WTC11 (cell line): ENCODE data around the gene KCTD20. TPM values are rescaled to one million over a fixed set of nuclear protein-coding genes. Genes with fewer than 3 reads are reported as not detected.

Experiments used
- ATAC-seq: fragments of 200-7000 bp; cut with Tn5 transposase; 2 replicates; pipeline ENCODE4 v1.10.0; 2021; ENCODE audit warnings: mild to moderate bottlenecking, moderate library complexity
- CTCF ChIA-PET: fragments of 300-600 bp; sonication (Branson Sonifier 250); formaldehyde crosslinking; loops from one replicate; lab custom pipeline; 2021; ENCODE audit warnings: antibody characterized with exemption; lab: Charles Lee
- POLR2A ChIA-PET: fragments of 350-600 bp; sonication (Branson Sonifier 250); formaldehyde crosslinking; loops from one replicate; lab custom pipeline; 2021; ENCODE audit warnings: antibody characterized with exemption; lab: Charles Lee
- DNase-seq: peaks from one replicate; pipeline ENCODE4 v3.0.0; 2021; ENCODE audit warnings: low spot score
- H3K27ac Mint-ChIP-seq: 2 replicates; pipeline ENCODE4 v1.8.0; 2021; ENCODE audit warnings: mixed read lengths
- H3K27me3 Mint-ChIP-seq: 2 replicates; pipeline ENCODE4 v1.8.0; 2021; ENCODE audit warnings: low read depth, mild to moderate bottlenecking, moderate library complexity, mixed read lengths
- H3K36me3 Mint-ChIP-seq: 2 replicates; pipeline ENCODE4 v1.8.0; 2021; ENCODE audit warnings: mixed read lengths
- H3K4me1 Mint-ChIP-seq: 2 replicates; pipeline ENCODE4 v1.8.0; 2022; ENCODE audit warnings: mixed read lengths
- H3K4me3 Mint-ChIP-seq: 2 replicates; pipeline ENCODE4 v1.8.0; 2021; ENCODE audit warnings: mild to moderate bottlenecking, moderate library complexity, mixed read lengths
- H3K9me3 Mint-ChIP-seq: 2 replicates; pipeline ENCODE4 v1.8.0; 2021; ENCODE audit warnings: mixed read lengths
- ATF1 ChIP-seq: sonication (generic); formaldehyde crosslinking; IDR thresholded peaks from 2 replicates; pipeline ENCODE4 v1.8.1; 2023; ENCODE audit warnings: mild to moderate bottlenecking, moderate library complexity, missing genetic modification reagents
- CBFB ChIP-seq: sonication (generic); formaldehyde crosslinking; IDR thresholded peaks from 2 replicates; pipeline ENCODE4 v1.8.1; 2022; ENCODE audit warnings: mild to moderate bottlenecking, low read depth, missing genetic modification reagents
- ELF4 ChIP-seq: sonication (generic); formaldehyde crosslinking; IDR thresholded peaks from 2 replicates; pipeline ENCODE4 v1.8.1; 2022; ENCODE audit warnings: low read depth, mild to moderate bottlenecking, moderate library complexity, missing genetic modification reagents
- FOXJ3 ChIP-seq: sonication (generic); formaldehyde crosslinking; IDR thresholded peaks from 2 replicates; pipeline ENCODE4 v1.9.0; 2021; ENCODE audit warnings: missing genetic modification reagents, mild to moderate bottlenecking, borderline replicate concordance
- FOXP1 ChIP-seq: sonication (generic); formaldehyde crosslinking; IDR thresholded peaks from 2 replicates; pipeline ENCODE4 v1.8.0; 2022; ENCODE audit warnings: missing genetic modification reagents, mild to moderate bottlenecking, moderate library complexity, borderline replicate concordance
- GRHL2 ChIP-seq: fragments of 250-450 bp; sonication (Bioruptor Pico); IDR thresholded peaks from 2 replicates; pipeline ENCODE4 v1.8.0; 2022; ENCODE audit warnings: mild to moderate bottlenecking, moderate library complexity; ENCODE audit not compliant: insufficient replicate concordance, severe bottlenecking
- GTF2I ChIP-seq: fragments of 250-450 bp; sonication (Bioruptor Pico); conservative IDR thresholded peaks from 2 replicates; pipeline ENCODE4 v1.4.0; 2021; ENCODE audit warnings: mild to moderate bottlenecking
- PRRX2 ChIP-seq: fragments of 250-450 bp; sonication (Bioruptor Pico); IDR thresholded peaks from 2 replicates; pipeline ENCODE4 v1.8.0; 2021; ENCODE audit warnings: mild to moderate bottlenecking
- SMAD3 ChIP-seq: sonication (generic); formaldehyde crosslinking; IDR thresholded peaks from 2 replicates; pipeline ENCODE4 v1.8.0; 2022; ENCODE audit warnings: missing genetic modification reagents, mild to moderate bottlenecking, borderline replicate concordance
- SP1 ChIP-seq: sonication (generic); formaldehyde crosslinking; conservative IDR thresholded peaks from 2 replicates; pipeline ENCODE4 v1.8.1; 2022; ENCODE audit warnings: missing genetic modification reagents
- ZNF219 ChIP-seq: sonication (generic); formaldehyde crosslinking; IDR thresholded peaks from 2 replicates; pipeline ENCODE4 v1.8.0; 2023; ENCODE audit warnings: missing genetic modification reagents, mild to moderate bottlenecking, borderline replicate concordance
- ZNF232 ChIP-seq: sonication (generic); formaldehyde crosslinking; IDR thresholded peaks from 2 replicates; pipeline ENCODE4 v1.8.0; 2022; ENCODE audit warnings: mild to moderate bottlenecking, missing genetic modification reagents
- total RNA-seq: library from RNA; stranded (reverse); gene quantifications from 3 replicates; pipeline ENCODE4 v1.2.3, GENCODE V29; 2021
- TF ChIP-seq, protein P1 (sequence below): sonication (generic); formaldehyde crosslinking; IDR thresholded peaks from 2 replicates; pipeline ENCODE4 v1.8.0; 2022; ENCODE audit warnings: mild to moderate bottlenecking, missing genetic modification reagents
- TF ChIP-seq, protein P2 (sequence below): sonication (generic); formaldehyde crosslinking; IDR thresholded peaks from 2 replicates; pipeline ENCODE4 v1.8.1; 2023; ENCODE audit warnings: mild to moderate bottlenecking, missing genetic modification reagents, borderline replicate concordance
- TF ChIP-seq, protein P3 (sequence below): sonication (generic); formaldehyde crosslinking; IDR thresholded peaks from 2 replicates; pipeline ENCODE4 v1.8.1; 2023; ENCODE audit warnings: mild to moderate bottlenecking, missing genetic modification reagents
- TF ChIP-seq, protein P4 (sequence below): fragments of 250-450 bp; sonication (Bioruptor Pico); IDR thresholded peaks from 2 replicates; pipeline ENCODE4 v1.9.0; 2021; ENCODE audit warnings: mild to moderate bottlenecking
- TF ChIP-seq, protein P5 (sequence below): sonication (generic); formaldehyde crosslinking; IDR thresholded peaks from 2 replicates; pipeline ENCODE4 v1.8.0; 2022; ENCODE audit warnings: mild to moderate bottlenecking, missing genetic modification reagents
- TF ChIP-seq, protein P6 (sequence below): sonication (generic); formaldehyde crosslinking; IDR thresholded peaks from 2 replicates; pipeline ENCODE4 v1.8.1; 2022; ENCODE audit warnings: mild to moderate bottlenecking, missing genetic modification reagents, moderate library complexity, borderline replicate concordance
- TF ChIP-seq, protein P7 (sequence below): sonication (generic); formaldehyde crosslinking; IDR thresholded peaks from 2 replicates; pipeline ENCODE4 v1.8.1; 2023; ENCODE audit warnings: mild to moderate bottlenecking, moderate library complexity, missing genetic modification reagents

The KCTD20 gene
- total RNA-seq, 1 experiment from 2014 or later, result 26.7 TPM

DNA sequence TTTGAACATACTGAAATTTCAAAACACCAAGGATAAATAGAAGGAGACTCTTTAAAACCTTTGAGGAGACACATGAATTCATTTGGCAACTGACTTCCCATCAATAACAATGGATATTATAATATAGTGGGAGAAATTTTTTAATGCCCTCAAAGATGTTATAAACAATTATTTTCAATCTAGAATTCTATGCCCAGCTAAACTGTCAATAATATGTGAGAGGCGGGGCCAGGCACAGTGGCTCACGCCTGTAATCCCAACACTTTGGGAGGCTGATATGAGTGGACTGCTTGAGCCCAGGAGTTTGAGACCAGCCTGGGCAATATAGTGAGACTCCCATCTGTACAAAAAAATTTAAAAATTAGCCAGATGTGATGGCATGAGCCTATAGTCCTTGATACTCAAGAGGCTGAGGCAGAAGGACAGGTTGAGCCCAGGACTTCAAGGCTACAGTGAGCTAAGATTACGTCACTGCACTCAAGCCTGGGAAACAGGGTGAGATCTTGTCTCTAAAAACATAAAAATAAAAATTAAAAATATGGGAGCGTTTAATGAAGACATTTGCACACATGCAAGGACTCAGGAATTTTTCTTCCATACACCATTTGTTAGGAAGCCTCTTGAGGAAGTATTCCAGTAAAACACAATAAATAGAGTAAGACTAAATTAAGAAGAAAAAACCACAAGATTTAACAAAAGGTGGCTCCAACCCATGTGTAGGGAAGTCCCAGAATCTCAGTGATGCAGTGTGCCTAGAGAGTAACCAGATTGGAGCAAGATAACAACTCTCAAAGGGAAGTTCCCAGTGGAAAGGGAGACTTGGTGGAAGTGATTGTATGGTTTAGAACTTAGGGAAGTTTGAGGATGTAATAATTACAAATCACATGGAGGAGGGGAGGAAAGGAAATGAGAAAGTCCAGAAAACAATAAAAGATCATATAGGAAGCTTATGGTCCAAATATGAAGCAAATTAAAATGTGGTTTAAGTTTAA is 29.0 kb upstream of the KCTD20 start (continued):
- TF ChIP-seq GRHL2, result no peak
- TF ChIP-seq ZNF232 (CRISPR knock-in tag), result no peak
- no peak for TF ChIP-seq ZNF219 (CRISPR knock-in tag)
- no peak for TF ChIP-seq FOXP1 (CRISPR knock-in tag)
- TF ChIP-seq, protein P1, sequence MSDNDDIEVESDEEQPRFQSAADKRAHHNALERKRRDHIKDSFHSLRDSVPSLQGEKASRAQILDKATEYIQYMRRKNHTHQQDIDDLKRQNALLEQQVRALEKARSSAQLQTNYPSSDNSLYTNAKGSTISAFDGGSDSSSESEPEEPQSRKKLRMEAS (CRISPR knock-in tag), result no peak
- TF ChIP-seq, protein P2, sequence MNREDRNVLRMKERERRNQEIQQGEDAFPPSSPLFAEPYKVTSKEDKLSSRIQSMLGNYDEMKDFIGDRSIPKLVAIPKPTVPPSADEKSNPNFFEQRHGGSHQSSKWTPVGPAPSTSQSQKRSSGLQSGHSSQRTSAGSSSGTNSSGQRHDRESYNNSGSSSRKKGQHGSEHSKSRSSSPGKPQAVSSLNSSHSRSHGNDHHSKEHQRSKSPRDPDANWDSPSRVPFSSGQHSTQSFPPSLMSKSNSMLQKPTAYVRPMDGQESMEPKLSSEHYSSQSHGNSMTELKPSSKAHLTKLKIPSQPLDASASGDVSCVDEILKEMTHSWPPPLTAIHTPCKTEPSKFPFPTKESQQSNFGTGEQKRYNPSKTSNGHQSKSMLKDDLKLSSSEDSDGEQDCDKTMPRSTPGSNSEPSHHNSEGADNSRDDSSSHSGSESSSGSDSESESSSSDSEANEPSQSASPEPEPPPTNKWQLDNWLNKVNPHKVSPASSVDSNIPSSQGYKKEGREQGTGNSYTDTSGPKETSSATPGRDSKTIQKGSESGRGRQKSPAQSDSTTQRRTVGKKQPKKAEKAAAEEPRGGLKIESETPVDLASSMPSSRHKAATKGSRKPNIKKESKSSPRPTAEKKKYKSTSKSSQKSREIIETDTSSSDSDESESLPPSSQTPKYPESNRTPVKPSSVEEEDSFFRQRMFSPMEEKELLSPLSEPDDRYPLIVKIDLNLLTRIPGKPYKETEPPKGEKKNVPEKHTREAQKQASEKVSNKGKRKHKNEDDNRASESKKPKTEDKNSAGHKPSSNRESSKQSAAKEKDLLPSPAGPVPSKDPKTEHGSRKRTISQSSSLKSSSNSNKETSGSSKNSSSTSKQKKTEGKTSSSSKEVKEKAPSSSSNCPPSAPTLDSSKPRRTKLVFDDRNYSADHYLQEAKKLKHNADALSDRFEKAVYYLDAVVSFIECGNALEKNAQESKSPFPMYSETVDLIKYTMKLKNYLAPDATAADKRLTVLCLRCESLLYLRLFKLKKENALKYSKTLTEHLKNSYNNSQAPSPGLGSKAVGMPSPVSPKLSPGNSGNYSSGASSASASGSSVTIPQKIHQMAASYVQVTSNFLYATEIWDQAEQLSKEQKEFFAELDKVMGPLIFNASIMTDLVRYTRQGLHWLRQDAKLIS, result no peak
- TF ChIP-seq, protein P3, sequence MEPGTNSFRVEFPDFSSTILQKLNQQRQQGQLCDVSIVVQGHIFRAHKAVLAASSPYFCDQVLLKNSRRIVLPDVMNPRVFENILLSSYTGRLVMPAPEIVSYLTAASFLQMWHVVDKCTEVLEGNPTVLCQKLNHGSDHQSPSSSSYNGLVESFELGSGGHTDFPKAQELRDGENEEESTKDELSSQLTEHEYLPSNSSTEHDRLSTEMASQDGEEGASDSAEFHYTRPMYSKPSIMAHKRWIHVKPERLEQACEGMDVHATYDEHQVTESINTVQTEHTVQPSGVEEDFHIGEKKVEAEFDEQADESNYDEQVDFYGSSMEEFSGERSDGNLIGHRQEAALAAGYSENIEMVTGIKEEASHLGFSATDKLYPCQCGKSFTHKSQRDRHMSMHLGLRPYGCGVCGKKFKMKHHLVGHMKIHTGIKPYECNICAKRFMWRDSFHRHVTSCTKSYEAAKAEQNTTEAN, result no peak

DNA sequence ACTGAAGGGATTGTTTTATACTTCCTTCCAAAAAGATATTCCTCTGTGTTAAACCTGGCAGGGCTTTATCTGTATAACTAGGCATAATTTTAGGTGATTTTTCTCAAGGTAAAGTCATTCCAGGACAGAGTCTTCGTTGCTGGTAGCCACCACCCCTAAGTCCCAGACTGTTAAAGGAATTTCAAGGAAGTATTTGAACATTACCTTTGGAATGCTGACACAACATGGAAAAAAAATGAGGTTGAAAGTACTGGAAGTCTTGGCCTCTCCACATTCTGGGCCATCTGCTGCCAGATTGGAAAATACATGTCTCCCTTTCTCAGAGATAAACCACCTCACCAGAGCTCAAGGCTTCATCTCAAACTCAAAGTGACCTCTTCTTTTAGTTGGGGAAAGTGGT is 28.3 kb upstream of the KCTD20 start:
- ATAC-seq (no peak), DNase-seq (no peak)
- H3K4me1 Mint-ChIP-seq, result no peaks in the 10 kb centered on the region
- peaks cover 3% of the 10 kb centered on the region; the same call in 1 of the 2 replicates for H3K36me3 Mint-ChIP-seq
- TF ChIP-seq GTF2I (no peak), CBFB (CRISPR knock-in tag) (no peak), PRRX2 (CRISPR knock-in tag) (no peak), ATF1 (CRISPR knock-in tag) (no peak), FOXJ3 (CRISPR knock-in tag) (no peak), SP1 (CRISPR knock-in tag) (no peak), SMAD3 (no peak), ELF4 (no peak)
- TF ChIP-seq, protein P4, sequence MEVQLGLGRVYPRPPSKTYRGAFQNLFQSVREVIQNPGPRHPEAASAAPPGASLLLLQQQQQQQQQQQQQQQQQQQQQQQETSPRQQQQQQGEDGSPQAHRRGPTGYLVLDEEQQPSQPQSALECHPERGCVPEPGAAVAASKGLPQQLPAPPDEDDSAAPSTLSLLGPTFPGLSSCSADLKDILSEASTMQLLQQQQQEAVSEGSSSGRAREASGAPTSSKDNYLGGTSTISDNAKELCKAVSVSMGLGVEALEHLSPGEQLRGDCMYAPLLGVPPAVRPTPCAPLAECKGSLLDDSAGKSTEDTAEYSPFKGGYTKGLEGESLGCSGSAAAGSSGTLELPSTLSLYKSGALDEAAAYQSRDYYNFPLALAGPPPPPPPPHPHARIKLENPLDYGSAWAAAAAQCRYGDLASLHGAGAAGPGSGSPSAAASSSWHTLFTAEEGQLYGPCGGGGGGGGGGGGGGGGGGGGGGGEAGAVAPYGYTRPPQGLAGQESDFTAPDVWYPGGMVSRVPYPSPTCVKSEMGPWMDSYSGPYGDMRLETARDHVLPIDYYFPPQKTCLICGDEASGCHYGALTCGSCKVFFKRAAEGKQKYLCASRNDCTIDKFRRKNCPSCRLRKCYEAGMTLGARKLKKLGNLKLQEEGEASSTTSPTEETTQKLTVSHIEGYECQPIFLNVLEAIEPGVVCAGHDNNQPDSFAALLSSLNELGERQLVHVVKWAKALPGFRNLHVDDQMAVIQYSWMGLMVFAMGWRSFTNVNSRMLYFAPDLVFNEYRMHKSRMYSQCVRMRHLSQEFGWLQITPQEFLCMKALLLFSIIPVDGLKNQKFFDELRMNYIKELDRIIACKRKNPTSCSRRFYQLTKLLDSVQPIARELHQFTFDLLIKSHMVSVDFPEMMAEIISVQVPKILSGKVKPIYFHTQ (CRISPR knock-in tag), result no peak
- TF ChIP-seq, protein P5, sequence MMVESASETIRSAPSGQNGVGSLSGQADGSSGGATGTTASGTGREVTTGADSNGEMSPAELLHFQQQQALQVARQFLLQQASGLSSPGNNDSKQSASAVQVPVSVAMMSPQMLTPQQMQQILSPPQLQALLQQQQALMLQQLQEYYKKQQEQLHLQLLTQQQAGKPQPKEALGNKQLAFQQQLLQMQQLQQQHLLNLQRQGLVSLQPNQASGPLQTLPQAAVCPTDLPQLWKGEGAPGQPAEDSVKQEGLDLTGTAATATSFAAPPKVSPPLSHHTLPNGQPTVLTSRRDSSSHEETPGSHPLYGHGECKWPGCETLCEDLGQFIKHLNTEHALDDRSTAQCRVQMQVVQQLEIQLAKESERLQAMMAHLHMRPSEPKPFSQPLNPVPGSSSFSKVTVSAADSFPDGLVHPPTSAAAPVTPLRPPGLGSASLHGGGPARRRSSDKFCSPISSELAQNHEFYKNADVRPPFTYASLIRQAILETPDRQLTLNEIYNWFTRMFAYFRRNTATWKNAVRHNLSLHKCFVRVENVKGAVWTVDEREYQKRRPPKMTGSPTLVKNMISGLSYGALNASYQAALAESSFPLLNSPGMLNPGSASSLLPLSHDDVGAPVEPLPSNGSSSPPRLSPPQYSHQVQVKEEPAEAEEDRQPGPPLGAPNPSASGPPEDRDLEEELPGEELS (CRISPR knock-in tag), result no peak
- TF ChIP-seq, protein P6, sequence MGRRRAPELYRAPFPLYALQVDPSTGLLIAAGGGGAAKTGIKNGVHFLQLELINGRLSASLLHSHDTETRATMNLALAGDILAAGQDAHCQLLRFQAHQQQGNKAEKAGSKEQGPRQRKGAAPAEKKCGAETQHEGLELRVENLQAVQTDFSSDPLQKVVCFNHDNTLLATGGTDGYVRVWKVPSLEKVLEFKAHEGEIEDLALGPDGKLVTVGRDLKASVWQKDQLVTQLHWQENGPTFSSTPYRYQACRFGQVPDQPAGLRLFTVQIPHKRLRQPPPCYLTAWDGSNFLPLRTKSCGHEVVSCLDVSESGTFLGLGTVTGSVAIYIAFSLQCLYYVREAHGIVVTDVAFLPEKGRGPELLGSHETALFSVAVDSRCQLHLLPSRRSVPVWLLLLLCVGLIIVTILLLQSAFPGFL (CRISPR knock-in tag), result no peak
- TF ChIP-seq, protein P1 (CRISPR knock-in tag), result no peak
- TF ChIP-seq, protein P7, sequence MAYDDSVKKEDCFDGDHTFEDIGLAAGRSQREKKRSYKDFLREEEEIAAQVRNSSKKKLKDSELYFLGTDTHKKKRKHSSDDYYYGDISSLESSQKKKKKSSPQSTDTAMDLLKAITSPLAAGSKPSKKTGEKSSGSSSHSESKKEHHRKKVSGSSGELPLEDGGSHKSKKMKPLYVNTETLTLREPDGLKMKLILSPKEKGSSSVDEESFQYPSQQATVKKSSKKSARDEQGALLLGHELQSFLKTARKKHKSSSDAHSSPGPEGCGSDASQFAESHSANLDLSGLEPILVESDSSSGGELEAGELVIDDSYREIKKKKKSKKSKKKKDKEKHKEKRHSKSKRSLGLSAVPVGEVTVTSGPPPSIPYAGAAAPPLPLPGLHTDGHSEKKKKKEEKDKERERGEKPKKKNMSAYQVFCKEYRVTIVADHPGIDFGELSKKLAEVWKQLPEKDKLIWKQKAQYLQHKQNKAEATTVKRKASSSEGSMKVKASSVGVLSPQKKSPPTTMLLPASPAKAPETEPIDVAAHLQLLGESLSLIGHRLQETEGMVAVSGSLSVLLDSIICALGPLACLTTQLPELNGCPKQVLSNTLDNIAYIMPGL (CRISPR knock-in tag), result no peak
- peaks cover 3% of the 10 kb centered on the region for H3K27me3 Mint-ChIP-seq
- ChIA-PET POLR2A (no interaction called here), CTCF (no interaction called here)
- peaks cover 11% of the 10 kb centered on the region for H3K9me3 Mint-ChIP-seq
- H3K27ac Mint-ChIP-seq, result no peak overlapping the region
- H3K4me3 Mint-ChIP-seq, result no peak overlapping the region
